ENCODE results near the gene RUVBL2.
"Not testable (repeated sequence)": the region's sequence is repeated elsewhere in the genome, so short reads cannot be mapped to it uniquely, and the experiment has no call there.

The RUVBL2 gene

GRCh38 chr19:49018388-49019241, 24.9 kb downstream of the RUVBL2 start:
- DNase-seq = not testable (repeated sequence)

GRCh38 chr19:49019242-49019932, 25.7 kb downstream of the RUVBL2 start:
- peak; percentile 5 to 17 for DNase-seq

GRCh38 chr19:49020342-49020741, 26.7 kb downstream of the RUVBL2 start:
- DNase-seq = no peak

- DNase-seq = peak; percentile 54 to 59
Observed at GRCh38 chr19:49020931-49021895, 27.5 kb downstream of the RUVBL2 start.

GRCh38 chr19:49022116-49022515, 28.4 kb downstream of the RUVBL2 start:
- no peak for DNase-seq

- DNase-seq = not testable (repeated sequence)
Observed at GRCh38 chr19:49024233-49024632, 30.5 kb downstream of the RUVBL2 start, which contains the start of gene CGB3. CGB3 (minus strand) TSS chr19:49024333; CDS start chr19:49023971, 362 bp downstream.

- DNase-seq = not testable (repeated sequence)
Observed at GRCh38 chr19:49025088-49025487, 31.4 kb downstream of the RUVBL2 start.

- not testable (repeated sequence) for DNase-seq
Observed at GRCh38 chr19:49025599-49025998, 31.9 kb downstream of the RUVBL2 start.

- not testable (repeated sequence) for DNase-seq
Observed at GRCh38 chr19:49028686-49029085, 35.0 kb downstream of the RUVBL2 start.

- not testable (repeated sequence) for DNase-seq
Observed at GRCh38 chr19:49029749-49030148, 36.1 kb downstream of the RUVBL2 start.

GRCh38 chr19:49030323-49030722, 36.6 kb downstream of the RUVBL2 start:
- not testable (repeated sequence) for DNase-seq

- DNase-seq = peak; percentile 7 to 38
Observed at GRCh38 chr19:49031642-49032301, 38.1 kb downstream of the RUVBL2 start, which contains the start of gene CGB2. CGB2 (plus strand) TSS chr19:49031890; CDS start chr19:49032096, 206 bp downstream.

- peak in 1 of 2 donors; percentile 26 for DNase-seq
Observed at GRCh38 chr19:49036815-49037214, 43.1 kb downstream of the RUVBL2 start, which contains the start of gene CGB1. CGB1 (minus strand) TSS chr19:49036895; CDS start chr19:49036711, 184 bp downstream.

- DNase-seq = not testable (repeated sequence)
Observed at GRCh38 chr19:49038111-49038510, 44.4 kb downstream of the RUVBL2 start.

- not testable (repeated sequence) for DNase-seq
Observed at GRCh38 chr19:49038557-49039276, 45.0 kb downstream of the RUVBL2 start.

GRCh38 chr19:49039736-49040135, 46.0 kb downstream of the RUVBL2 start:
- not testable (repeated sequence) for DNase-seq

- DNase-seq = no peak
Observed at GRCh38 chr19:49042177-49042576, 48.5 kb downstream of the RUVBL2 start.

- DNase-seq = not testable (repeated sequence)
Observed at GRCh38 chr19:49042666-49043065, 49.0 kb downstream of the RUVBL2 start.

- DNase-seq = not testable (repeated sequence)
Observed at GRCh38 chr19:49043548-49043947, 49.9 kb downstream of the RUVBL2 start, which contains the start of gene CGB5. CGB5 (plus strand) TSS chr19:49043848; CDS start chr19:49044210, 362 bp downstream.

- not testable (repeated sequence) for DNase-seq
Observed at GRCh38 chr19:49049011-49049410, 55.3 kb downstream of the RUVBL2 start, which contains the start of gene CGB8. CGB8 (minus strand) TSS chr19:49049111; CDS start chr19:49048739, 372 bp downstream.
